Fibroblast of villous mesenchyme (primary cell): ENCODE measurements around the gene COMMD6. TPM values are rescaled to one million over a fixed set of nuclear protein-coding genes. Genes with fewer than 3 reads are reported as not detected.

Experiments
- DNase-seq: peaks from one replicate; pipeline ENCODE4 v3.0.0-alpha.2; 2010; ENCODE audit warnings: low read depth
- H3K4me3 ChIP-seq: 2 replicates; pipeline ENCODE4 v1.5.1; 2011; ENCODE audit warnings: low read depth, mild to moderate bottlenecking, low read length
- CTCF ChIP-seq: IDR thresholded peaks from 2 replicates; pipeline ENCODE4 v1.5.1; 2012; ENCODE audit warnings: low read depth, mild to moderate bottlenecking, low read length; ENCODE audit not compliant: insufficient read depth
- total RNA-seq: library from RNA; depleted of rRNA; stranded (reverse); fragments of >200 nt; gene quantifications from 2 replicates; pipeline ENCODE4 v1.2.3, GENCODE V29; 2012

The COMMD6 gene
- total RNA-seq, 1 donor: 77.3 TPM

- no peak overlapping the region for H3K4me3 ChIP-seq
These were observed 59.0 kb downstream of the COMMD6 start for GRCh38 chr13:75478659-75479058.

More at GRCh38 chr13:75478659-75479058, 59.0 kb downstream of the COMMD6 start:
- TF ChIP-seq CTCF: no peak
- DNase-seq: no peak

Other genes starting within 250 kb of the COMMD6 start
- 28.7 and 34.5 TPM in 2 replicates for gene TBC1D4, start 55.7 kb downstream of the COMMD6 start, total RNA-seq
- 27.4 and 41.5 TPM in 2 replicates for gene UCHL3, start 11.9 kb upstream of the COMMD6 start, total RNA-seq
- 174 and 185 TPM in 2 replicates for gene LMO7, start 98.5 kb upstream of the COMMD6 start, total RNA-seq